Prostate gland (tissue), 2 donors: ENCODE measurements around the gene NR0B1.

Experiments
- POLR2A ChIP-seq: fragments of 450-650 bp; IDR thresholded peaks from one replicate; pipeline ENCODE4 v1.6.1; 2016; ENCODE audit warnings: antibody characterized with exemption, mild to moderate bottlenecking
- TF ChIP-seq, protein P1 (sequence below), 4 experiments: fragments of 200-600 bp in 2 of 4; fragments of 450-650 bp in 2 of 4; sonication (generic) in 2 of 4; IDR thresholded peaks; 1 replicate in 3 of 4; 2 replicates in 1 of 4; pipeline ENCODE4 v1.5.1; 2016 to 2019; ENCODE audit warnings: antibody characterized with exemption in 4 of 4, mild to moderate bottlenecking in 2 of 4, moderate library complexity in 2 of 4

DNA sequence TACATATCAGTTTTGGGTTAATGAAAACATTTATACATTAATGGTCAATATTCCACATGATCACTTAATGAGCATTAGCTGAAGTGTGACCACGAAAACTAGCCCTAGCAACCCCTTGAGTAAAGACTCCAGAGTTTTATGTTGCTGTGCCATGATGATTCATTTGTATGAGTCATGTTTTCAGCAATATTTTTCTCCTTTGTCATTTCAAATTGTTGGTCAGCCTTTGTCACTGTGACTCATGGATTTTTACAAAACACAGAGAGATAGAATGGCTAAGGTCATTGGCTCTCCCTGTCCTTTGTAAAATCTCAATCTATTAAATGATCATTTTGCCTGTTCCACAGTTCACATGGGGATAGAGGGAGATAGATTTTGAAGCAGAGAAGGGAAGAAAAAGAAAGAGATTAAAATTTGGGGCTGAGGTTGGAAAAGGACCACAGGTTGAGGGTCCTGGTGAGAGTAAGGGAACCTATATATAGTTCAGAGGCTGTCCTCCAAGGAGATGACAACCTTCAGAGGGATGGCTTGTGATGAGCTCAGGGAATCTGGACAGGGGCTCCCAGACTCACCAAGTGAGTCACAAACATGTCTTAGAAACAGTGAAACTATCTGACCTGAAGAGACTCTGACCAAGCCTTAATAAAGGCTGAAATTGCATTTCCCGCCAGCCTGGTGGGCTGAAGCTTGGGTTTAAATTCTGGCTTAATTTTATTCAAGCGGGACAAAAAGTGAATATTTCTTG is 25.6 kb downstream of the NR0B1 start:
- TF ChIP-seq POLR2A = no peak
- TF ChIP-seq, protein P1, sequence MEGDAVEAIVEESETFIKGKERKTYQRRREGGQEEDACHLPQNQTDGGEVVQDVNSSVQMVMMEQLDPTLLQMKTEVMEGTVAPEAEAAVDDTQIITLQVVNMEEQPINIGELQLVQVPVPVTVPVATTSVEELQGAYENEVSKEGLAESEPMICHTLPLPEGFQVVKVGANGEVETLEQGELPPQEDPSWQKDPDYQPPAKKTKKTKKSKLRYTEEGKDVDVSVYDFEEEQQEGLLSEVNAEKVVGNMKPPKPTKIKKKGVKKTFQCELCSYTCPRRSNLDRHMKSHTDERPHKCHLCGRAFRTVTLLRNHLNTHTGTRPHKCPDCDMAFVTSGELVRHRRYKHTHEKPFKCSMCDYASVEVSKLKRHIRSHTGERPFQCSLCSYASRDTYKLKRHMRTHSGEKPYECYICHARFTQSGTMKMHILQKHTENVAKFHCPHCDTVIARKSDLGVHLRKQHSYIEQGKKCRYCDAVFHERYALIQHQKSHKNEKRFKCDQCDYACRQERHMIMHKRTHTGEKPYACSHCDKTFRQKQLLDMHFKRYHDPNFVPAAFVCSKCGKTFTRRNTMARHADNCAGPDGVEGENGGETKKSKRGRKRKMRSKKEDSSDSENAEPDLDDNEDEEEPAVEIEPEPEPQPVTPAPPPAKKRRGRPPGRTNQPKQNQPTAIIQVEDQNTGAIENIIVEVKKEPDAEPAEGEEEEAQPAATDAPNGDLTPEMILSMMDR (IDR thresholded peaks at IDR 0.05) = no peak
